ENCODE measurements around the gene LTO1. TPM values are rescaled to one million over a fixed set of nuclear protein-coding genes. Genes with fewer than 3 reads are reported as not detected.

Gene LTO1
- total RNA-seq, 1 experiment from 2014 or later: 25.3 TPM

DNA sequence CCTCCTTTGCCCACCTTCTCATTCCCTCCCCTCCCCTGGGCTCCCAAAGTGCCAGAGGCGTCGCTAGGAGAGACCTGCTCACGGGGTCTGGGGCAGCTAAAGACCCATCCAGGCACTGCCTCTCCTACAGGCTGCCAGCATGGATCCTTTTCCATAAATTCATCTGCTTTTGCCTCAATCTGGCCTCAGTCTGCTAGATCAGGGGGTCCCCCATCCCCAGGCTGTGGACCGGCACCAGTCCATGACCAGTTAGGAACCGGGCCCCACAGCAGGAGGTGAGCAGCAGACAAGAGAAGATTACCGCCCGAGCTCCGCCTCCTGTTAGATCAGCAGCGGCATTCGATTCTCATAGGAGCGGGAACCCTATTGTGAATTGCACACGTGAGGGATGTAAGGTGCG is 12.3 kb downstream of the LTO1 start:
- Histone ChIP-seq H3K4ac (ENCODE audit: low read depth, low read length) (no peak overlapping the region), H3K27me3 (ENCODE audit: insufficient read depth, low read length) (no peaks in the 10 kb centered on the region), H3K27ac (ENCODE audit: insufficient read length, low read depth, low read length) (no peak overlapping the region), H2BK12ac (ENCODE audit: insufficient read length, low read depth, low read length) (no peak overlapping the region), H3K79me2 (ENCODE audit: insufficient read depth, low read length) (no peaks in the 10 kb centered on the region), H2BK20ac (ENCODE audit: low read depth, low read length, poor library complexity, severe bottlenecking) (no peak overlapping the region), H2BK120ac (ENCODE audit: low read depth, low read length, poor library complexity, severe bottlenecking) (no peak overlapping the region), H2AK5ac (ENCODE audit: insufficient read length, low read length) (no peak overlapping the region), H3K56ac (ENCODE audit: insufficient read length, low read depth, low read length) (no peak overlapping the region), H3K4me1 (ENCODE audit: insufficient read depth, low read length) (no peaks in the 10 kb centered on the region), H3K18ac (ENCODE audit: insufficient read length, low read depth, low read length) (no peak overlapping the region), H3K14ac (ENCODE audit: insufficient read depth, low read length) (no peak overlapping the region; the same call in 1 of the 2 replicates), H3K79me1 (ENCODE audit: insufficient read depth, low read depth, low read length, poor library complexity, severe bottlenecking) (no peaks in the 10 kb centered on the region), H3K9me3 (ENCODE audit: control insufficient read depth, low read depth, low read length) (no peaks in the 10 kb centered on the region), H4K8ac (replicated peaks; ENCODE audit: insufficient read length, low read depth, low read length) (no peak overlapping the region), H2BK15ac (ENCODE audit: low read depth, low read length) (no peak overlapping the region), H3T11ph (ENCODE audit: low read length) (no peak overlapping the region), H3K4me2 (ENCODE audit: insufficient read depth, insufficient read length, low read length) (no peak overlapping the region), H4K91ac (ENCODE audit: insufficient read length, low read depth, low read length) (no peak overlapping the region), H2BK5ac (ENCODE audit: insufficient read length, low read length) (no peak overlapping the region), H3K9ac (ENCODE audit: extremely low read depth, insufficient read length, low read length) (no peak overlapping the region), H3K23me2 (ENCODE audit: insufficient read length, low read depth, low read length, poor library complexity, severe bottlenecking) (no peaks in the 10 kb centered on the region), H3K23ac (ENCODE audit: insufficient read length, low read depth, low read length) (no peak overlapping the region), H2AFZ (ENCODE audit: low read length) (no peak overlapping the region), H4K20me1 (ENCODE audit: control insufficient read depth, insufficient read depth, insufficient read length) (no peaks in the 10 kb centered on the region), H4K5ac (ENCODE audit: insufficient read length, low read depth, low read length) (no peak overlapping the region)
- H3K36me3 Mint-ChIP-seq (ENCODE audit: insufficient read depth in 1 of 3, low read depth in 3 of 3): peaks cover 15 to 28% (median 25%) of the 10 kb centered on the region in 3 experiments; a peak in 6 of 7 replicates
- no peaks in the 10 kb centered on the region for H3K9me3 Mint-ChIP-seq
- peak overlapping the region in 1 of 3 experiments; percentile 62; a peak in 1 of 7 replicates for H3K27ac Mint-ChIP-seq
- TF ChIP-seq, protein P1, sequence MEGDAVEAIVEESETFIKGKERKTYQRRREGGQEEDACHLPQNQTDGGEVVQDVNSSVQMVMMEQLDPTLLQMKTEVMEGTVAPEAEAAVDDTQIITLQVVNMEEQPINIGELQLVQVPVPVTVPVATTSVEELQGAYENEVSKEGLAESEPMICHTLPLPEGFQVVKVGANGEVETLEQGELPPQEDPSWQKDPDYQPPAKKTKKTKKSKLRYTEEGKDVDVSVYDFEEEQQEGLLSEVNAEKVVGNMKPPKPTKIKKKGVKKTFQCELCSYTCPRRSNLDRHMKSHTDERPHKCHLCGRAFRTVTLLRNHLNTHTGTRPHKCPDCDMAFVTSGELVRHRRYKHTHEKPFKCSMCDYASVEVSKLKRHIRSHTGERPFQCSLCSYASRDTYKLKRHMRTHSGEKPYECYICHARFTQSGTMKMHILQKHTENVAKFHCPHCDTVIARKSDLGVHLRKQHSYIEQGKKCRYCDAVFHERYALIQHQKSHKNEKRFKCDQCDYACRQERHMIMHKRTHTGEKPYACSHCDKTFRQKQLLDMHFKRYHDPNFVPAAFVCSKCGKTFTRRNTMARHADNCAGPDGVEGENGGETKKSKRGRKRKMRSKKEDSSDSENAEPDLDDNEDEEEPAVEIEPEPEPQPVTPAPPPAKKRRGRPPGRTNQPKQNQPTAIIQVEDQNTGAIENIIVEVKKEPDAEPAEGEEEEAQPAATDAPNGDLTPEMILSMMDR (conservative IDR thresholded peaks at IDR 0.05): no peak
- no peaks in the 10 kb centered on the region for H3K27me3 Mint-ChIP-seq (ENCODE audit: low read depth)
- H3K4me3 Mint-ChIP-seq: no peak overlapping the region
- WGBS (ENCODE audit: extremely low coverage, insufficient read length, low lambda C conversion rate): no CpG with 5 or more reads among the region's 13 CpGs
- H3K4me1 Mint-ChIP-seq: peaks cover 26 to 32% of the 10 kb centered on the region in 2 experiments
- no peak for DNase-seq
